Measurements from ENCODE around the gene TARP.

TARP gene

GRCh38 chr7:38306914-38307313 is 33.5 kb upstream of the TARP start:
- TF ChIP-seq CTCF (IDR thresholded peaks at IDR 0.05; ENCODE audit: extremely low read depth, insufficient read depth, missing control alignments), result no peak
- no peak for DNase-seq (ENCODE audit: low spot score)
- in situ Hi-C loops (cut with MboI; ENCODE audit: low pct_unique_long_range_greater_than_20kb, low sequenced_read_pairs, unreplicated experiment), result no loop called here

GRCh38 chr7:38306171-38306570 is 32.7 kb upstream of the TARP start:
- DNase-seq (ENCODE audit: low spot score), result no peak
- TF ChIP-seq CTCF (IDR thresholded peaks at IDR 0.05; ENCODE audit: extremely low read depth, insufficient read depth, missing control alignments), result no peak
- in situ Hi-C loops (cut with MboI; ENCODE audit: low pct_unique_long_range_greater_than_20kb, low sequenced_read_pairs, unreplicated experiment), result no loop called here

- TF ChIP-seq CTCF (IDR thresholded peaks at IDR 0.05; ENCODE audit: extremely low read depth, insufficient read depth, missing control alignments), result no peak
- in situ Hi-C loops (cut with MboI; ENCODE audit: low pct_unique_long_range_greater_than_20kb, low sequenced_read_pairs, unreplicated experiment), result no loop called here
- no peak for DNase-seq (ENCODE audit: low spot score)
These were observed 30.4 kb upstream of the TARP start for GRCh38 chr7:38303866-38304265.

- DNase-seq (ENCODE audit: low spot score), result no peak
- TF ChIP-seq CTCF (IDR thresholded peaks at IDR 0.05; ENCODE audit: extremely low read depth, insufficient read depth, missing control alignments), result no peak
- in situ Hi-C loops (cut with MboI; ENCODE audit: low pct_unique_long_range_greater_than_20kb, low sequenced_read_pairs, unreplicated experiment), result no loop called here
These were observed 26.7 kb upstream of the TARP start for GRCh38 chr7:38300175-38300574.

- TF ChIP-seq CTCF (IDR thresholded peaks at IDR 0.05; ENCODE audit: extremely low read depth, insufficient read depth, missing control alignments), result no peak
- no peak for DNase-seq (ENCODE audit: low spot score)
- in situ Hi-C loops (cut with MboI; ENCODE audit: low pct_unique_long_range_greater_than_20kb, low sequenced_read_pairs, unreplicated experiment), result no loop called here
These were observed 26.0 kb upstream of the TARP start for GRCh38 chr7:38299275-38299931.

GRCh38 chr7:38296059-38296857 is 22.8 kb upstream of the TARP start:
- DNase-seq (ENCODE audit: low spot score), result no peak
- TF ChIP-seq CTCF (IDR thresholded peaks at IDR 0.05; ENCODE audit: extremely low read depth, insufficient read depth, missing control alignments), result no peak
- in situ Hi-C loops (cut with MboI; ENCODE audit: low pct_unique_long_range_greater_than_20kb, low sequenced_read_pairs, unreplicated experiment), result no loop called here
